Heart left ventricle (tissue), 13 donors: Measurements from ENCODE around the gene ACSF3.

Source experiments
- CTCF ChIP-seq, 12 donors: fragments of 200-600 bp; sonication (generic) in 4 of 12; IDR thresholded peaks; one replicate each; pipeline versions ENCODE4 v1.5.0 to v1.8.0; 2018 to 2022; ENCODE audit warnings: antibody characterized with exemption in 12 of 12, mild to moderate bottlenecking in 5 of 12
- POLR2A ChIP-seq, 2 donors: fragments of 450-650 bp; IDR thresholded peaks; one replicate each; pipeline ENCODE4 v1.6.1; 2017; ENCODE audit warnings: antibody characterized with exemption in 2 of 2, mild to moderate bottlenecking in 2 of 2, moderate library complexity in 2 of 2
- donor health status: ischemic (EF 13 %, LVEDD 7.1; RV severe dilation, severe dysfunction).
- donor health status: DM: no; HTN: yes; CAD: no.
- donor health status: DM: no; HTN: no; CAD: no.
- donor health status: ischemic (EF 25% LVEDD 6.9; RV normal size, moderate dysfunction).
- donor health status: ischemic (EF 25% LVEDD 5.7; RV mildly dilated, moderate dysfunction).
- donor health status: ischemic (EF 35%, LVEDD 5.7; RV mildly dilated, moderate dysfunction).
- donor health status: nonischemic (EF 11% LVEDD 7.7; RV severe dilation, severe dysfunction).
- donor health status: DM: yes; HTN: yes; CAD: no.
- donor health status: PGD.
- donor health status: ischemic (EF 29% LVEDD 5.4; RV normal size, mild dysfunction).
- donor health status: nonischemic (EF 23%, LVEDD 6.1; RV moderate dilation, normal function).

GRCh38 chr16:89093602-89094251, at the start of gene ACSF3:
- TF ChIP-seq CTCF (IDR thresholded peaks at IDR 0.05), result no peak
- no peak for TF ChIP-seq POLR2A (IDR thresholded peaks at IDR 0.05)
